ENCODE data around the gene TNFRSF14. TPM values are rescaled to one million over a fixed set of nuclear protein-coding genes. Genes with fewer than 3 reads are reported as not detected.

Gene TNFRSF14
- total RNA-seq, 4 donors from 2014 or later = 3.4 to 11.5 (median 5.0) TPM

DNA sequence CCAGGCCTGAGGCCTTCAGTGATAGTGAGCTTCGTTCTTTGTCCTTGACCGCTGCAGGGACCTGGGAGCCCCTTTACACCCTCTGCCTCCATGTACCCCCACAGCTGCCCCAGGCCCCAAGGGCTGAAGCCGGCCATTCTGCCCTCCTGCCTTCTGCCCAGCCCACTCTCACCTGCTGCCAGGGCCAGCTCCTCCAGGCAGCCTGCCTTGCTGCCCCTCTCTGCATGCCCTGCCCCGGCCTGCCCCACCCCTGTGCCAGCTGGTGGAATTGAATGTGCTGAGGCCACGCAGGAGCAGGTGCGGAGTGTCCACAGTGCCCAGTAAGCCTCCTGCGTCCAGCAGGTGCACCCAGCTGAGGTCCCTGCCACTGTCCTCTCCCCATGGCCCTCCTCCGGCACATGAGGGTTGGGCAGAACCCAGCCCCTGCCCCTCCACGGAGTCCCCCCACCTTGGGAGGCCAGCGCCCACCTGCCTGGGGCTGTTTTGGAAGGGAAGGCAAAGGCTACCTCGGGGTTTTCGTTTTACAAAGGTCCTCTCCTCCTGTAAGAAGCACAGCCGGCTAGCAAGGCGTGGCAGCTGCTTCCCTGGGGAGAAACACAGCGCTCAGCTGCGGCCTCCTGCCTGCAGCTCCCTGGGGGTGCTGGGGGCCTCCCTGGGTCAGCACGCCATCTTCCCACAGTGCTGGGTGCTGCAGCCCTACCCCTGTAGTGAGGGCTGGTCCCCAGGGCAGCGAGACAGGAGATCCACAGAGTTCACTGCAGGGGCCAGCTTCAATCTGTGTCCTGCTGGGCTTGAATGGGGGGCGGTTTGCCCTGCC is 55.7 kb downstream of the TNFRSF14 start:
- Histone ChIP-seq H3K36me3 (no peaks in the 10 kb centered on the region), H3K4me1 (no peaks in the 10 kb centered on the region), H3K27me3 (peaks cover 19 to 30% (median 20%) of the 10 kb centered on the region in 3 donors), H3K4me3 (no peak overlapping the region), H3K9me3 (no peaks in the 10 kb centered on the region), H3K27ac (no peak overlapping the region)
- no peak for ATAC-seq
- in situ Hi-C loops (cut with MboI; ENCODE audit: low sequenced_read_pairs in 4 of 4) = no loop called here
- TF ChIP-seq CTCF (IDR thresholded peaks at IDR 0.05 in 4 of 5, conservative IDR thresholded peaks at IDR 0.05 in 1 of 5) (no peak), POLR2A (IDR thresholded peaks at IDR 0.05) (no peak)
- intact Hi-C loops (cut with DNase I; ENCODE audit: low total_unique reads) = no loop called here
- no peak for DNase-seq

- ATAC-seq (no peak), DNase-seq (no peak)
- no peaks in the 10 kb centered on the region for H3K9me3 ChIP-seq
- H3K4me1 ChIP-seq = no peaks in the 10 kb centered on the region
- H3K27me3 ChIP-seq = peaks cover 18 to 30% (median 20%) of the 10 kb centered on the region in 3 donors
- H3K4me3 ChIP-seq = no peak overlapping the region
- in situ Hi-C loops (cut with MboI; ENCODE audit: low sequenced_read_pairs in 4 of 4) (no loop called here), intact Hi-C loops (cut with DNase I; ENCODE audit: low total_unique reads) (no loop called here)
- H3K36me3 ChIP-seq = no peaks in the 10 kb centered on the region
- H3K27ac ChIP-seq = no peak overlapping the region
- no peak for TF ChIP-seq CTCF (IDR thresholded peaks at IDR 0.05 in 4 of 5, conservative IDR thresholded peaks at IDR 0.05 in 1 of 5)
- TF ChIP-seq POLR2A (IDR thresholded peaks at IDR 0.05) = no peak
These were observed 56.6 kb downstream of the TNFRSF14 start for GRCh38 chr1:2612591-2613365.

Other genes with a start within 250 kb of the TNFRSF14 start
- 1 to 10 TPM; 1.9 to 4.7 (median 3.5) TPM for gene MORN1, start 164.8 kb upstream of the TNFRSF14 start, total RNA-seq
- 10 to 100 TPM; 51.1 to 60.5 (median 55.4) TPM for gene RER1, start 164.5 kb upstream of the TNFRSF14 start, total RNA-seq
- gene PEX10, start 143.8 kb upstream of the TNFRSF14 start, total RNA-seq = 10 to 100 TPM; 19.2 to 25.7 (median 22.6) TPM
- gene PLCH2, start 80.1 kb upstream of the TNFRSF14 start, total RNA-seq = not detected
- gene PANK4, start 29.8 kb upstream of the TNFRSF14 start, total RNA-seq = 10 to 100 TPM; 27.5 to 54.2 (median 38.5) TPM
- gene HES5, start 26.1 kb upstream of the TNFRSF14 start, total RNA-seq = under 1 TPM in 1 of 4 donors, not detected in 3; 0.49 TPM
- 1 to 10 TPM in 2 of 4 donors, under 1 TPM in 2; 0.52 to 2.7 (median 1.1) TPM for gene PRXL2B, start 30.4 kb downstream of the TNFRSF14 start, total RNA-seq
- not detected for gene MMEL1, start 76.6 kb downstream of the TNFRSF14 start, total RNA-seq
- gene TTC34, start 245.3 kb downstream of the TNFRSF14 start, total RNA-seq = not detected